Measurements from ENCODE around the gene RGS7BP.

- TF ChIP-seq, protein P1, sequence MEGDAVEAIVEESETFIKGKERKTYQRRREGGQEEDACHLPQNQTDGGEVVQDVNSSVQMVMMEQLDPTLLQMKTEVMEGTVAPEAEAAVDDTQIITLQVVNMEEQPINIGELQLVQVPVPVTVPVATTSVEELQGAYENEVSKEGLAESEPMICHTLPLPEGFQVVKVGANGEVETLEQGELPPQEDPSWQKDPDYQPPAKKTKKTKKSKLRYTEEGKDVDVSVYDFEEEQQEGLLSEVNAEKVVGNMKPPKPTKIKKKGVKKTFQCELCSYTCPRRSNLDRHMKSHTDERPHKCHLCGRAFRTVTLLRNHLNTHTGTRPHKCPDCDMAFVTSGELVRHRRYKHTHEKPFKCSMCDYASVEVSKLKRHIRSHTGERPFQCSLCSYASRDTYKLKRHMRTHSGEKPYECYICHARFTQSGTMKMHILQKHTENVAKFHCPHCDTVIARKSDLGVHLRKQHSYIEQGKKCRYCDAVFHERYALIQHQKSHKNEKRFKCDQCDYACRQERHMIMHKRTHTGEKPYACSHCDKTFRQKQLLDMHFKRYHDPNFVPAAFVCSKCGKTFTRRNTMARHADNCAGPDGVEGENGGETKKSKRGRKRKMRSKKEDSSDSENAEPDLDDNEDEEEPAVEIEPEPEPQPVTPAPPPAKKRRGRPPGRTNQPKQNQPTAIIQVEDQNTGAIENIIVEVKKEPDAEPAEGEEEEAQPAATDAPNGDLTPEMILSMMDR (IDR thresholded peaks at IDR 0.05) = no peak
- no peak for TF ChIP-seq SIN3A (IDR thresholded peaks at IDR 0.05; ENCODE audit: borderline replicate concordance, insufficient read depth, low read depth, low read length)
- no peak for TF ChIP-seq POLR2AphosphoS5 (IDR thresholded peaks at IDR 0.05; ENCODE audit: low read depth, low read length)
These were observed 88.2 kb downstream of the RGS7BP start for GRCh38 chr5:64594025-64594424.

Data from Panc1 (cell line).